K562 treated with DMSO at 1 percent for 48 hours (cell line): ENCODE measurements around the gene CRTC2. TPM values are rescaled to one million over a fixed set of nuclear protein-coding genes. Genes with fewer than 3 reads are reported as not detected.

Experiments used
- total RNA-seq: library from RNA; unstranded; fragments of 300-600 nt; gene quantifications from 2 replicates; pipeline ENCODE4 v1.2.3, GENCODE V29; 2022; ENCODE audit warnings: low replicate concordance; ENCODE audit errors: extremely low read depth

The CRTC2 gene, protein sequence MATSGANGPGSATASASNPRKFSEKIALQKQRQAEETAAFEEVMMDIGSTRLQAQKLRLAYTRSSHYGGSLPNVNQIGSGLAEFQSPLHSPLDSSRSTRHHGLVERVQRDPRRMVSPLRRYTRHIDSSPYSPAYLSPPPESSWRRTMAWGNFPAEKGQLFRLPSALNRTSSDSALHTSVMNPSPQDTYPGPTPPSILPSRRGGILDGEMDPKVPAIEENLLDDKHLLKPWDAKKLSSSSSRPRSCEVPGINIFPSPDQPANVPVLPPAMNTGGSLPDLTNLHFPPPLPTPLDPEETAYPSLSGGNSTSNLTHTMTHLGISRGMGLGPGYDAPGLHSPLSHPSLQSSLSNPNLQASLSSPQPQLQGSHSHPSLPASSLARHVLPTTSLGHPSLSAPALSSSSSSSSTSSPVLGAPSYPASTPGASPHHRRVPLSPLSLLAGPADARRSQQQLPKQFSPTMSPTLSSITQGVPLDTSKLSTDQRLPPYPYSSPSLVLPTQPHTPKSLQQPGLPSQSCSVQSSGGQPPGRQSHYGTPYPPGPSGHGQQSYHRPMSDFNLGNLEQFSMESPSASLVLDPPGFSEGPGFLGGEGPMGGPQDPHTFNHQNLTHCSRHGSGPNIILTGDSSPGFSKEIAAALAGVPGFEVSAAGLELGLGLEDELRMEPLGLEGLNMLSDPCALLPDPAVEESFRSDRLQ
- not detected in 2 replicates for total RNA-seq

DNA sequence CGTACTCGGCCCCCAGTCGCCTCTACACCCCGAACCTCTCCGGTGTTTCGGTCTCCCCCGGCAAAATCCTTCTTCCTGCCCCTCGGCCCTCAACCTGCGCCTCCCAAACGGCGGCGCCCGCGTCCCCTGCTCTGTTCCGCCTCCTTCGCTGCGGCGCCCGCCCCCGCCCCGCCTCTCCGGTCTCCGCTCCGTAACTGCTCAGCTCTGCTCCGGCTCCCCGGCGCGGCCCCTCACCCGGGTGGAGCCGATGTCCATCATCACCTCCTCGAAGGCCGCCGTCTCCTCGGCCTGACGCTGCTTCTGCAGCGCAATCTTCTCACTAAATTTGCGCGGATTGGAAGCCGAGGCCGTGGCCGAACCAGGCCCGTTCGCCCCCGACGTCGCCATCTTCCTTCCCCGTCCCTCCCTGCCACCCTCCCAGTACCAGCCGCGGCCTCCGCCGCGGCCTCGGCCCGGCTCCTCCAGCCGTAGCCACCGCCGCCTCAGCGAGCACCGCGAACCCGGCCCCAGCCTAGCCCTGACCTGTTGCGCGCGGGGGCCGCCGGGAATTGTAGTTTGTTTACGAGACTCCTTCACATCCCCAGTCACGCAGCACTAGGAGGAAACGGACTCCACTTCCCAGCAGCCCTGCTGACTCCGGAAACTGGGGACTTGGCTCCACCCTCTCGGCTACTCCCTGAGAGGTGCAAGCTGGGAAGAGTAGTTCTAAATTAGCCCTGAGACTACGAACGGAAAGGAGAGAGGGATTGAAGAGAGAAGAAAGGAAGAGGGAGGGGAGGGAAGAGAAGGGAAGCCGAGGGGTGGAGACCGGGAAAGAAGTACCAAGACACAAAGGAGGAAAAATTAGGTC is at the start of gene CRTC2:
CRTC2 (minus strand) TSS at position 502 of the 850 bp plus-strand sequence; CDS start at position 387, 115 bp downstream.

DNA sequence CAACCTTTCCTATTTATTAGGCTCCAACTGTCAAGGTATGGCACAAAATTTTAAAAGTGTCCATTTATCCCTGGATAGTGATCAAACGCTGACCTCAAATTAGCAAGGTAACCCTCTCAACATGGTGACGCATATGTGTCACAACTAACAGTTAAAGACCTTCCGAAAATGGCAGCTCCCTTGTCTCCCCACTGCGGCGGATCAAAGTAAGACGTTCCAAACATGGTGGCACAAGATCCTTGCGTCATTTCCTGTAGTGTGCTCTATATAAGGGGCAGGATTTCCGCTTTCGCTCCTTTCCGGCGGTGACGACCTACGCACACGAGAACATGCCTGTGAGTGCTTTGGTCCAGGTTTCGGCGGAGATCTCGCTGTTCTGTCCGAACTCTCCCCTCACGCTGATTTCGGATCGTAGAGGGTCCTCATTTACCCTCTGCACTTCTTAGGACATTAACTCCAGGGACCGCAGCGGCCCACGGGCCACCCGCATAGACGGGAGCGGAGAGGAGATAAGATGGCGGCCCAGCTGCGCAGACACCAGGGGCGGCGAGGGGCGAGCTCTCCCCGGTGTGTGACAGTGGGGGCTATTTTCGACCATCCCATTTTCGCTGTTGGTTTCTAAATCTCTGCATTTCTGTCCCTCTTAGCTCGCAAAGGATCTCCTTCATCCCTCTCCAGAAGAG is 32.2 kb upstream of the CRTC2 start, which contains the start of gene RPS27:
RPS27 (plus strand) TSS at position 295 of the 683 bp plus-strand sequence; CDS start at position 330, 35 bp downstream.

DNA sequence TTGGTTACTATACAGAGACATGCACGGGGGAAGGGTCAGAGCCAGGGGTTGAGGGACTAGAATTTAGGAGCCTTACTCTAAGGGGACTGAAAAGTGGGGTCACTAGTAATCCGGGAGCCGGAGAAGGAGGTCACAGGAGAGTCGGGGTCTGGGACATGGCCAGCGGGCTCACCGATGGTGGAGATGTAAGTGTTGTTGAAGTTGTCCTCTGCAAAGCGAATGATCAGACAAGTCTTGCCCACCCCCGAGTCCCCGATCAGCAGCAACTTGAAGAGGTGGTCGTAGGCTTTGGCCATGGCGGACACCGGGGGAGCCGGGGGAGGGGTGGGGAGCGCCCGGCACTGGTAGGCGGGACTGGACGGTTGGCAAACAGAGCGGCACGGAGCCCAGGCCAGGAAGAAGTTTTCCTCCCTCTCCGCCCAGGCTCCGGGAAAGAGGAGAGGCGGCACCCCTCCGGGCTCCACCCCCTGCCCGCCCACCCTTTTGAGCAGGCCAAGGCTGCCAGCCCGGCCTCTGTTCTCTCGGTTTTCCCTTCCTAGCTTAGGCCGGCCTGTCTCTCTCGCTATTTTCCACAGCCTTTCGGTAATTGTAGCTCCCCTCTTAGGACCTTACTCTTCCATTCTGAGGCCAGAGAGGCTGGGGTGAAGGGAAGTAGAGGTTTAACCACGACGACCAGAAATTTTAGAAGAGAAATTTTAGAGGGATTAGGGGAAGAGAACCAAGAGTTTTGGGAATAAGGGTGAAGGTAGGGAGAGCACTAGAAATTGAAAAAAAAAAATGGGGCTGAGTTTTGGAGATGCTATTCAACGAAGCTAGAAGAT is 27.7 kb upstream of the CRTC2 start, which contains the start of gene RAB13:
RAB13 (minus strand) TSS at position 399 of the 821 bp plus-strand sequence; CDS start at position 296, 103 bp downstream.

DNA sequence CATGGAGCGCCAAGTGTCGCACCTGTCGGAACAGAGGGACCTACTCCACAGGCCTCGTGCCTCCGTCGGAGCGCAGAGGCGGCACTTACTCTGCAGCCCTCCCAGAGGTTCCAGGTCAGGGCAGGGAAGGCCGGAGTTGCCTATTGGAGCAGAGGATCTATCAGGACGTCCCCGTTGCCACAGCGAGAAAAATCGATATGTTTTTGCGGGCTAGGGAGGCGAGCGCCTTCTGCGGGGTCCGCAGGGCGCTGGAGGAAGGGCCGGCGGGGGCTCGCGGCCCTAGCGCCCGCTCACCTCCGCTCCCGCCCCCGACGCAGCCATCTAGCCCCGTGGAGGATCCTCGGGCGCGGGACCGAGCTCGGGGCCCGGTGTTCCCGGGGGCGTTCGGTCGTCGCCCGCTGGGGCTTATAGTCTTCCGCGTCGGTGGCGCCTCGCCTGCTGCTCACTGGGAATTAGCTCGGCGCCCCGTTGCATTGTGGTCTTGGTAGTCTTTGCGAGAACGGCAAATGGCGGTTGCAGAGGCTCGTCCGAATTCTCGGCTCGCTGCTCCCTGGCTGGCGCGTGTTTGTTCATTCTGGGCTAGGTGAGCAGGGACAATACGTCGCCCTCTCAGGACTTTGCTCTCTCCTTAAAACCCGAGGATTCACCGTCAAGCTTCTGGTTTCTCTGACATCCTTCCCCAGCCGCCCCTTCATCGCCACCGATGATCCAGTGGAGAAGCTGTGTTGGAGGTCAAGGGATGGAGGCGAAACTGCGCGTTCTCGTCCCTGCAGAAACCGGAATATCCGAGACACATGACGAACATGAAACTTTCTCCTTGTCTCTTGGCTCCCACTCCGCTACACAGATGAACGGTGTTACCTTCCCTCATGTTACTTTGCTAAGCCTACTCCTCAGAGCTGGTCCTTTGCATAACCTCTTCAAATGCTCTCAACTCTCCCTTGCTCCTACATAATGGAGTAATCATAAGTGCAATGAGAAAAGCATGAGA is 19.1 kb upstream of the CRTC2 start, which contains the start of gene JTB:
JTB (minus strand) TSS at position 425 of the 991 bp plus-strand sequence; CDS start at position 3, 422 bp downstream.

DNA sequence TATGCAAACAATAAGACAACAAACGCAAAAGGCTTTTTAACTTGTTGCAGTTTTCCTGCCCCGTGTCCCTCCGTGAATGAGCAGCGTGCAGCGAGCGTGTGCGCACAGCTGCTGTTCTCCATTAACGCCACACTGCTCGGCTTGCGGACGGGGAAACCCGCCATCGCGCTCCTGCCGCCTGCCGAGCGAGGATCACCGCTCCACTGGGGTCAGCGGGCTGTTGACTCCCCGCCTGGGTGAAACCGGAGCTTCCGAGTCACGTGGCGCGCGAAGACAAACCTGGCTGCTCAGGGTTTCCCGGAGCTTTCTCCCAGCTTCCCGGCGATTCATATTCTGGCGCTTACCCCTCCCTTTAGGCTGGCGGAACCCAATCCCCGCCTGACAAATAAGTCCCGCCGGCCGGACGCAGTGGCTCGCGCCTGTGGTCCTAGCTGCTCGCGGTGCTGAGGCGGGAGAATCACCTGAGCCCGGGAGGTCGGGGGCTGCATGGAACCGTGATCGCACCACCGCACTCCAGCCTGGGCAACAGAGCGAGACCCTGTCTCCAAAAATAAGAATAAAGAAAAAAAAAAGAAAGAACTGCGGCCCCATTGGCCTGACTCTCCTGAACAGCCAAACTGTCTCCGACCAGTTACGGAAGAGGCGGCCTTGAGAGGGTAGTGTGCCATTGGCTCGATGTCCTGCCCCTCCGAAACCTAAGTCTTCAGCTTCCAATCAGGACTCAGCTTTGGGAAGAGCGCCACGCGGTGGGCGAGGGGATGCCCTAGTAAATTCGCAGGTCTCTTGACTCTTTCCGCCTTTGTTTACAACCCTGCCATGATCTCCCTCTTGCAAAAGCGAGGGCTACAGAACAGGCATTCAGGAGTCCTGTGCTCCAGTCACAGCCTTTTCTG is 8.9 kb upstream of the CRTC2 start, which contains the start of gene CREB3L4:
CREB3L4 (plus strand) TSS at position 796 of the 893 bp plus-strand sequence. CDS start 624 bp downstream, outside the sequence.

DNA sequence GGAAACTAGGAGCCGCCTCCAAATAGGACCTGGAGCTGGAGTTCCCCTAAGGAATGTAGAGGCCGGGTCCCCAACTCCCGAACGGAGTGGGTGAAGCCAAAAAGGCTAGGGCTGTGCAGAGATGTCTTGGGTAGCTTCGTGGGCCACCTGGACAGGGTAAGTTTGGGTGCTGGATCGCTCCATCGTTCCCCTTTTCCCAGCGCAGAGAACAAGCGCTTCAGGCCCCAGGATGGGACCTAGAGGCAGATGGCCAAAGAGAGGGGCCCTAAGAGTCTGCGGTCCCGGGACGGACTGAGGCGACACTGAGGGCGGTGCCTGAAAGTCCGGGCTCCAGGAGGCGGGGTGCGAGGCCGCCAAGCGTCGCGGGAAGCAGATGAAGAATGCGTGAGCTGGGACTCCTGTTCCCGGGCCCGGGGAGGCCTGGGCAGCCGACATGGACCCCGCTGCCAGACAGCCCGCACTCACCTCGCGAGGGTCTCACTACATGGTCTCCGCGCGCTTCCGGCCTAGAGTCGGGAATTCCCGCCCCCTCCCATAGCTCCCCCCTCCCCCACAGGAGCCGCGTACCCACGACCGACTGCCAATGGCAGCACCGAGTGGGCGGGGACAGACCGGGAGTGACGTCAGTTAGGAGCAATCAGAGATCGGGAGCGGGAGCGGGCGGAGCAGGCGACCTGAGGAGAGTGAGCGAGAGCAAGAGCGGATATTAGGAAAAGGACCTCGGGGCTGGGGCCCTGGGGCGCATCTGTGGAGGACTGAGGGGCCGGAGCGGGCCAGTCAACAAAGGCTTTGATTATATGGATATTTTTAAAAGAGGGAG is 4.8 kb upstream of the CRTC2 start, which contains the start of gene SLC39A1:
SLC39A1 (minus strand) TSS at position 508 of the 820 bp plus-strand sequence. CDS start 822 bp downstream, outside the sequence.

DNA sequence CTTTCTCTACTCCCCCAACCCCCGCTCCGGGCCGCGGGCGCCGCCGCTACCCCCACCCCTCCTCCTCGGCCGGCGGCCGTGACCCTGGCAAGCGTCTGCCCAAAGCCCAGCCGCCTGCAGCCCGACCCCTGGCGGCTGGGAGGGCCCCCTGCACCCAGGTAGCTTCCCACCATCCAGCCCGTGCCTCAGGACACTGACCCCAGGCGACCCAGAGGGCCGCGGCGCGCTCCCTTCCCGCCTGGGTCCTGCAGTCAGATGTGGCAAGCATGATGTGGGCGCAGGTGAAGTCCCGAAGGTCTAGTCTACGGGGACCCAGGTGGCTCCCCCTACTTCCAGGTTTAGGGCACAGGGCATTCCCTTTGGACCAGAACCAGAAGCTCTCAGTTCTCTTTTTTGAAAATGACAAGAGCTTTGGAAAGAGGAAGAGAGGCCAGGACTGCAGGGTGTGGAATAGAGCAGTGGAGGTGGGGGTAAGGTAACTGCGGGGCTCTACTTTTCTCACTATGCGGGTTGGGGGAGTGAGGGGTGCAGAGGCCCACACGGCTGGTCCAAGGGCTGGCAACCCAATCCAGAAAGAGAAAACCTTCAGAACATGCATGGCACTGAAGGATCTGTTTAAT is 11.7 kb downstream of the CRTC2 start, which contains the start of gene DENND4B:
DENND4B (minus strand) TSS at position 97 of the 620 bp plus-strand sequence. CDS start 2,344 bp downstream, outside the sequence.

DNA sequence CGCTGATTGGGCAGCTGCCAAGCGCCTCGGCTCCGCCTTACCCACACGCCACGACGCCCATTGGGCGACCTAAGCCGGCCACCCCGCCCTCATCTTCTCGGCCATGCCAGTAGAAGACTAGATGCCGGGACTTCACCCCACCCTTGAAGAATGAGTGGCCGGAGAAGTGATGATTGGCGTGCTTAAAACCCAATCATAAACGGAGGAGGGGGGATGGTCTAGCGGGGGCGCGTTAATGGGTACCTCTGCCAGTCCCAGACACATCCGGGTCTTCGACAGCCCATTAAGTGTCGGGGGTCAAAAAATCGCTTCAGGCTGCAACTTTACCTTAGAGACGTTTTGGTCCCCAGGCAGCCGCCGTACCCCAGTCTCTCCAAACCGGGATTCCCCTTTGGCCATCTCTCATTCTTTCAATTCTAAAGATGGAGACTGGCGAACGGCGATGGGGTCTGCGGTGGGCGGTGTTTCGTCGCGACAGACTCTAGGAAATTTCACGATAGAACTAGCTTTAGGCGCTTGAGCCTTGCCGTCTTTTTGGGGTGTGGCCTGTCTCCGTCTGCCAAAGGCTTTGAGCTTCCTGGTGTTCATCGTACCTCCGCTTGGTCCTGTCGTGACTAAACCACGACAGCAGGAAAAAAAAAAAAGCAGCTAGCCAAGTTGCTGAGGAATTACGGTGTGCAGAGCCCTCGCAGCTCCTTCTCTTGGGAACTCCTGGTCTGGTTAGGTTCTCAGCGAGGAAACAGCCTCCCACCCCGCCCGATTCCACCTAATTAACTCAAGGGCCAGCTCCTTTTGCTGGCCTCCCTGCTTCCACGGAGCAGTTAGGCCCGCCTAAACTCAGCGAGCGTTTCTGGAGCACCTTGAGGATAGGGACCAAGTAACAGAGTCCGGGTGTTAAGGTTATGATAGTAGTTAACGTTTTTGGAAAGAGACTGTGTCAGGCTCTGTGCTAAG is 35.2 kb downstream of the CRTC2 start, which contains the start of gene GATAD2B:
GATAD2B (minus strand) TSS at position 1 of the 954 bp plus-strand sequence. CDS start 94,625 bp downstream, outside the sequence.

Other genes with a start within 250 kb of the CRTC2 start
- gene INTS3, start 230.6 kb downstream of the CRTC2 start, total RNA-seq: not detected in 2 replicates
- gene SLC27A3, start 183.2 kb downstream of the CRTC2 start, total RNA-seq: not detected in 2 replicates
- not detected in 2 replicates for gene GATAD2B, start 35.6 kb downstream of the CRTC2 start, total RNA-seq
- gene DENND4B, start 11.9 kb downstream of the CRTC2 start, total RNA-seq: not detected in 2 replicates
- not detected in 2 replicates for gene SLC39A1, start 4.9 kb upstream of the CRTC2 start, total RNA-seq
- not detected in 2 replicates for gene CREB3L4, start 9.3 kb upstream of the CRTC2 start, total RNA-seq
- not detected in 2 replicates for gene JTB, start 19.1 kb upstream of the CRTC2 start, total RNA-seq
- gene RAB13, start 27.7 kb upstream of the CRTC2 start, total RNA-seq: not detected in 2 replicates
- not detected in 2 replicates for gene RPS27, start 32.1 kb upstream of the CRTC2 start, total RNA-seq
- gene NUP210L, start 196.5 kb upstream of the CRTC2 start, total RNA-seq: not detected in 2 replicates
- gene TPM3, start 233.5 kb upstream of the CRTC2 start, total RNA-seq: 253 TPM in 1 of 2 replicates, not detected in the other
- gene CFAP141, start 247.7 kb upstream of the CRTC2 start, total RNA-seq: not detected in 2 replicates